Measurements from ENCODE around the gene YPEL1. TPM values are rescaled to one million over a fixed set of nuclear protein-coding genes. Genes with fewer than 3 reads are reported as not detected.

Gene YPEL1
- total and polyA plus RNA-seq, 2 of the 13 experiments (the other 11 are each of a cell fraction or from before 2014, with no cell fraction given) = 0.33 to 2.5 TPM

- TF ChIP-seq ZBTB3 (CRISPR knock-in tag; IDR thresholded peaks at IDR 0.05; ENCODE audit: borderline replicate concordance, low read depth) (no peak; the same call in 1 of the 2 replicates), ZNF605 (CRISPR knock-in tag; IDR thresholded peaks at IDR 0.05) (no peak; the same call in none of the 2 replicates), ZNF230 (CRISPR knock-in tag; IDR thresholded peaks at IDR 0.05) (no peak), ZSCAN9 (CRISPR knock-in tag; IDR thresholded peaks at IDR 0.05; ENCODE audit: borderline replicate concordance) (no peak; the same call in 1 of the 2 replicates), PTBP1 (IDR thresholded peaks at IDR 0.05; ENCODE audit: low read depth, low read length, poor library complexity, severe bottlenecking) (no peak), ZNF136 (CRISPR knock-in tag; IDR thresholded peaks at IDR 0.05; ENCODE audit: low read depth) (no peak), HDAC2 (CRISPR knock-in tag; IDR thresholded peaks at IDR 0.05) (peak; percentile 54; the same call in 1 of the 2 replicates), MTF2 (CRISPR knock-in tag; IDR thresholded peaks at IDR 0.05; ENCODE audit: borderline replicate concordance) (no peak; the same call in 1 of the 2 replicates), NR2F1 (CRISPR knock-in tag; IDR thresholded peaks at IDR 0.05) (no peak), TCF7L2 (IDR thresholded peaks at IDR 0.05; ENCODE audit: low read depth, low read length) (no peak), PLSCR1 (CRISPR knock-in tag; IDR thresholded peaks at IDR 0.05; ENCODE audit: borderline replicate concordance) (no peak), BCL3 (CRISPR knock-in tag; IDR thresholded peaks at IDR 0.05) (peak; percentile 84; the same call in 1 of the 2 replicates), ATF1 (CRISPR knock-in tag; IDR thresholded peaks at IDR 0.05) (no peak), ZBTB38 (CRISPR knock-in tag; IDR thresholded peaks at IDR 0.05) (no peak), ZFP36 (IDR thresholded peaks at IDR 0.05; ENCODE audit: borderline replicate concordance, low read depth, low read length, partially characterized antibody) (no peak), PCBP1 (IDR thresholded peaks at IDR 0.05; ENCODE audit: borderline replicate concordance, low read depth, low read length) (0 out of 2 replicates have a peak, but pooled peaks have one; percentile 58), ZNF772 (CRISPR knock-in tag; IDR thresholded peaks at IDR 0.05) (no peak), ZNF510 (CRISPR knock-in tag; IDR thresholded peaks at IDR 0.05; ENCODE audit: low read depth) (no peak), ZNF564 (CRISPR knock-in tag; IDR thresholded peaks at IDR 0.05) (peak; percentile 9; the same call in 1 of the 2 replicates), TCF12 (IDR thresholded peaks at IDR 0.05) (no peak), TCF12 (CRISPR knock-in tag; IDR thresholded peaks at IDR 0.05) (no peak), GPN1 (CRISPR knock-in tag; IDR thresholded peaks at IDR 0.05; ENCODE audit: borderline replicate concordance) (no peak), MTERF4 (CRISPR knock-in tag; IDR thresholded peaks at IDR 0.05) (peak; percentile 57; the same call in 1 of the 2 replicates)
Observed at GRCh38 chr22:21657360-21658032, 78.1 kb downstream of the YPEL1 start (continued).

Data from HepG2 (cell line).